ENCODE data around the gene ANXA3. TPM values are rescaled to one million over a fixed set of nuclear protein-coding genes. Genes with fewer than 3 reads are reported as not detected.

Gene ANXA3
- total and polyA plus RNA-seq, 8 donors = 26.1 to 235 (median 151) TPM

DNA sequence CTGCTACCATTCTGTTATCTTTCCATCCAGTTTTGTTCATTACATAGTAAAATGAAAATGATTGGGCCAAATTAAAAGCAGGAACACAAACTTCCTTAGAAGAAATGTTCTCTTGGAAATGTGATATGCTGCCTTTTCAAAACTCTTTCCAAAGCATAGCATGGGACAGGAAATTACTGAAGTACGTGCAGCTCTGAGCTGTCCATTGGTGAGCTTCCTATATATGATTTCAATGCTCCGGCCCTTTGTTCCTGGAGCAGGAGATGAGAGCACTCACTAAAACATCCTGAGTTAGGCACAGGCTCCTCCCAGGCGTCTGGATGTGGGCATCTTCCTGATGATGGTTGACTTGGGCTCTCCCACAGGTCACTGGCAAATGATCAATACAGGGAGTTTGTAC is 33.0 kb upstream of the ANXA3 start:
- H3K4me3 ChIP-seq = no peak overlapping the region
- WGBS, 5 donors = 71 to 90% (median 83%) methylated on average over 3 of the region's 3 CpGs
- no peaks in the 10 kb centered on the region for H3K36me3 ChIP-seq
- DNase-seq = no peak
- H3K4me1 ChIP-seq = peaks cover 0 to 8% (median 0%) of the 10 kb centered on the region in 4 donors
- TF ChIP-seq EP300 (IDR thresholded peaks at IDR 0.05) = no peak
- TF ChIP-seq POLR2AphosphoS5 (IDR thresholded peaks at IDR 0.05) = no peak
- no peak for TF ChIP-seq POLR2A (IDR thresholded peaks at IDR 0.05)
- TF ChIP-seq CTCF (IDR thresholded peaks at IDR 0.05) = no peak
- no peak overlapping the region for H3K27ac ChIP-seq
- intact Hi-C loops (cut with DNase I; ENCODE audit: low total_unique reads) = no loop called here
- H3K27me3 ChIP-seq = no peaks in the 10 kb centered on the region
- H3K9me3 ChIP-seq = no peaks in the 10 kb centered on the region

DNA sequence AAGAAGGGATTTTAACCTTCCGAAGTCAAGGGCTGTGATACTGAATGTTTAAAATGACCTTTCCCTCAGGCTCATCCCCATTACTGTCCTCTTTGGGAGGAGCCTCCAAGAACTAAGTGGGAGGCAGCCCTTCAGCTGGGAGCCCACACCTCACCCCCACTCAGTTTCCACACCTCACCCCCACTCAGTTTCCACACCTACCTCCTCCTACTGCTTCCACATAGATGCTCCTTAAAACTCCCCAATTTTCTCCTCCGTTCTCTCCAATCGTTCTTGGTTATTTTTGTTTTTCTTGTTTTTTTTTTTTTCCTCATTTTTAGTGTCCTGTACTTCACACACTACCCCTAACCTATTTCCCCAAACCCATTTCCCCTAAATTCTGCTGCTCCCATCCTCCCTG is 31.6 kb upstream of the ANXA3 start:
- Histone ChIP-seq H3K4me1 (peaks cover 0 to 8% (median 0%) of the 10 kb centered on the region in 4 donors), H3K9me3 (no peaks in the 10 kb centered on the region), H3K36me3 (no peaks in the 10 kb centered on the region), H3K27me3 (no peaks in the 10 kb centered on the region), H3K27ac (no peak overlapping the region), H3K4me3 (no peak overlapping the region)
- TF ChIP-seq CTCF (IDR thresholded peaks at IDR 0.05) (no peak), POLR2AphosphoS5 (IDR thresholded peaks at IDR 0.05) (no peak), POLR2A (IDR thresholded peaks at IDR 0.05) (no peak), EP300 (IDR thresholded peaks at IDR 0.05) (no peak)
- no peak for DNase-seq
- 80 to 91% (median 88%) methylated on average over 3 of the region's 3 CpGs for WGBS, 5 donors
- intact Hi-C loops (cut with DNase I; ENCODE audit: low total_unique reads) = no loop called here

GRCh38 chr4:78520808-78521226 is 30.8 kb upstream of the ANXA3 start:
- Histone ChIP-seq H3K27ac (no peak overlapping the region), H3K36me3 (no peaks in the 10 kb centered on the region), H3K4me1 (peaks cover 0 to 8% (median 0%) of the 10 kb centered on the region in 4 donors), H3K27me3 (no peaks in the 10 kb centered on the region), H3K4me3 (no peak overlapping the region), H3K9me3 (no peaks in the 10 kb centered on the region)
- intact Hi-C loops (cut with DNase I; ENCODE audit: low total_unique reads) = no loop called here
- TF ChIP-seq EP300 (IDR thresholded peaks at IDR 0.05) (no peak), CTCF (IDR thresholded peaks at IDR 0.05) (no peak), POLR2AphosphoS5 (IDR thresholded peaks at IDR 0.05) (no peak)
- 52 to 70% (median 60%) methylated on average over 3 of the region's 3 CpGs for WGBS, 5 donors
- DNase-seq = no peak

DNA sequence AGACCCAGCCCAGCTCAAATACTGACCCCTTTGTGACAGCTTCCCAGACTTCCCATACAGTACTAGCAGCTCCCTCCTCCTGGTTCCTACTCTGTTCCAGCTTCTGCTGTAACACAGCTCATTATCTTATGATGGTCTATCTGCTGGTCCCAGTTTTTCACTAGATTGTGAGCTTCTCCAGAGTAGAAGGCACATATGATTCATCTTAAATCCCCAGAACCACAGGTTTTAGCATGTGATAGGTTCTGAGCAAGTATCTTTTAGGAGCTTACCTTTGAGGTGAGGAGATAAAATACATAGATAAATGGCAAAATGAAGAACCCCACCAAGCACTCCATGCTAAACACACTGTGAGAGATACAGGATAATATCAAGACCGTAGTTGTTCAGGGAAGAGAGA is 27.6 kb upstream of the ANXA3 start:
- intact Hi-C loops (cut with DNase I; ENCODE audit: low total_unique reads) = no loop called here
- no peaks in the 10 kb centered on the region for H3K27me3 ChIP-seq
- WGBS, 5 donors = 0 to 93% (median 63%) methylated on average over 1 of the region's 1 CpG
- TF ChIP-seq POLR2A (IDR thresholded peaks at IDR 0.05) = no peak
- TF ChIP-seq POLR2AphosphoS5 (IDR thresholded peaks at IDR 0.05) = no peak
- no peak for TF ChIP-seq EP300 (IDR thresholded peaks at IDR 0.05)
- TF ChIP-seq CTCF (IDR thresholded peaks at IDR 0.05) = no peak
- H3K27ac ChIP-seq = no peak overlapping the region
- H3K9me3 ChIP-seq = no peaks in the 10 kb centered on the region
- H3K4me3 ChIP-seq = no peak overlapping the region
- peaks cover 0 to 8% (median 0%) of the 10 kb centered on the region in 4 donors for H3K4me1 ChIP-seq
- DNase-seq = no peak
- H3K36me3 ChIP-seq = no peaks in the 10 kb centered on the region

Measured in stomach (tissue), 9 donors.